ENCODE results near the gene EIF4G3. TPM values are rescaled to one million over a fixed set of nuclear protein-coding genes. Genes with fewer than 3 reads are reported as not detected.

Gene EIF4G3
- total and polyA plus RNA-seq, 2 of the 8 experiments (the other 6 are each of a cell fraction or from before 2014, with no cell fraction given) = 47.5 to 66.6 TPM

DNA sequence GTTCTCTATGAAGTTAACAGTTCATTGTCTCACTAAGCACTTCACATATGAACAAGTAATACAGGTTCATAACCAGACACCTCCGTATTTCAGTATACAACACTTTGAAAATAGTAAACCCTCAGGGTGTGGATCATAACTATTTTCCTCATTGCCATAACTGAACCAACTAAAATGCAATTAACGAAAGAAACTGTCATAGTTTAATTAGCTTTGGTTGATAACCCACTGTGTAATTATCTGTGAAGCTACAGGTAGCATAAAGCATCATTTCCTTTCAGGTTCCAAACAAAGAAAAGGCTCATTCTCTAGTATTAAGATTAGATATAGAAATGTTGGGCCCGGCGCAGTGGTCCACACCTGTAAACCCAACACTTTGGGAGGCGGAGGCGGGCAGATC, 58.5 kb downstream of the EIF4G3 start (continued):
- TF ChIP-seq, protein P1, sequence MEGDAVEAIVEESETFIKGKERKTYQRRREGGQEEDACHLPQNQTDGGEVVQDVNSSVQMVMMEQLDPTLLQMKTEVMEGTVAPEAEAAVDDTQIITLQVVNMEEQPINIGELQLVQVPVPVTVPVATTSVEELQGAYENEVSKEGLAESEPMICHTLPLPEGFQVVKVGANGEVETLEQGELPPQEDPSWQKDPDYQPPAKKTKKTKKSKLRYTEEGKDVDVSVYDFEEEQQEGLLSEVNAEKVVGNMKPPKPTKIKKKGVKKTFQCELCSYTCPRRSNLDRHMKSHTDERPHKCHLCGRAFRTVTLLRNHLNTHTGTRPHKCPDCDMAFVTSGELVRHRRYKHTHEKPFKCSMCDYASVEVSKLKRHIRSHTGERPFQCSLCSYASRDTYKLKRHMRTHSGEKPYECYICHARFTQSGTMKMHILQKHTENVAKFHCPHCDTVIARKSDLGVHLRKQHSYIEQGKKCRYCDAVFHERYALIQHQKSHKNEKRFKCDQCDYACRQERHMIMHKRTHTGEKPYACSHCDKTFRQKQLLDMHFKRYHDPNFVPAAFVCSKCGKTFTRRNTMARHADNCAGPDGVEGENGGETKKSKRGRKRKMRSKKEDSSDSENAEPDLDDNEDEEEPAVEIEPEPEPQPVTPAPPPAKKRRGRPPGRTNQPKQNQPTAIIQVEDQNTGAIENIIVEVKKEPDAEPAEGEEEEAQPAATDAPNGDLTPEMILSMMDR (IDR thresholded peaks at IDR 0.05; ENCODE audit: control extremely low read depth in 1 of 3, insufficient read depth in 1 of 3, low read depth in 1 of 3, low read length in 3 of 3) = no peak
- TF ChIP-seq JUND (IDR thresholded peaks at IDR 0.05; ENCODE audit: low read length) = no peak
